Sciatic nerve (tissue), 2 donors: ENCODE data around the gene PIGU. TPM values are rescaled to one million over a fixed set of nuclear protein-coding genes. Genes with fewer than 3 reads are reported as not detected.

Experiments used
- ATAC-seq: fragments of 200-7000 bp; cut with Tn5 transposase; one replicate; pipeline ENCODE4 v1.9.1; 2020; ENCODE audit warnings: mild to moderate bottlenecking, moderate library complexity
- DNase-seq: peaks from one replicate; pipeline ENCODE4 v3.0.0-alpha.2; 2020; ENCODE audit warnings: low spot score
- intact Hi-C: fragments of 100-400 bp; cut with DNase I; formaldehyde crosslinking; loops from one replicate; pipeline ENCODE4 v1.14.2; 2022
- total RNA-seq: library from RNA; stranded (reverse); fragmentation: NEBNext Ultra II Directional; extraction: Animal tissue kit (Norgen Biotek cat#: 25700); gene quantifications from one replicate; pipeline ENCODE4 v1.2.1, GENCODE V29; 2021
- donor health status: DM: no; HTN: no; CAD: no.
- donor health status: DM: no; HTN: no; CAD: no.

Gene PIGU
- total RNA-seq, 1 donor from 2014 or later: 28.2 TPM

DNA sequence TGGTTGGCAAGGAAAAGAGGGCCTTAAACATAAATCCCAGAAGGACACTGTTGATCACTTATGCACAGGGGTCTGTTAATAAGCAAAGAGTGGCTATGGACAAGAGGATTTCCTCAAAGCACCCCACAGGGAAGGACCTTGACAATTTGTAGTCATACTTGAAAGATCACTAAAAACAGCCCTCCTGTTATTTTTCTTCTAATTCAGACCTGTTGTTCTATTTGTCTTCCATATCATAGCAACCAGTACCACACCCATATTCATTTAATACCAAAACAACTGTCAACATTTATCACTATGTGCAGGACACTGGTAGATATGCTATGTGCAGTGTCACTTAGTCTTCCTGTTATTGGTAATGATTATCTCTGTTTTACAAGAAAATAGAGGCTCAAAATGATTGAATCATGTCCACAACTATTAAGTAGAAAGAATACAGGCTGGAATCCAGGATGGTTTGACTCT is 163.9 kb downstream of the PIGU start:
- ATAC-seq (no peak), DNase-seq (no peak)
- intact Hi-C loops: no loop called here

DNA sequence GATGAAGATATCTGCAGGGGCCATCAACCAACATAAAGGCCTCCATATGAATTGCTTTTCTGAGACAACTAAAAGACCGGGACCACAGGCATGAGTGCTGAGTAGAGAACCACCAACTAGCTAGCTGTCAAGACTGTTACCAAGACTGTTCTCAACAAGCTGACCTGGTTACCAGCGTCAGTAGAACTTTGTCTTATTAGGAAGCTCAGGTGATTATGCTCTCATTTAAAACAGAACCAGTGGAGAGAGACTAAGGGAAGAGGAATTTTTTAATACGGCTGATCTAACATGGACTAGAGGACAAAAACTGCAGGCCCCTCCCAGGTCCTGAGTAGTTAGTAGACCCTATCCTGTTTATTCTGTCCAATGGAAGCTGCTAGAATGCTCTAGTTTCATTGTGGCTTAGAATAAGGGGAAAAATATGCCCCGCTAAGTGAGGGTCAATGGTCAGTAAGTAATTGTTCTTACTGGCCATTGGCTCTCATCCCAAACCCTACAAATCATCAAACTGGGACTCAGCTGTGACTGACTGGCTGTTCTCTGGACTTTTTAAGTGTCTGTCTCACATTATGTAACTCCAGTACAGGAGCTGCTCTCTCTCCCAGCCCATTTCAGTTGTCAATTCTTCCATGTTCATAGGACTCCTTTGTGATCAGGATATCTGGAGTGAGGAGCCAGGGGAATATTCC is 164.5 kb downstream of the PIGU start:
- intact Hi-C loops: no loop called here
- DNase-seq: no peak
- no peak for ATAC-seq

DNA sequence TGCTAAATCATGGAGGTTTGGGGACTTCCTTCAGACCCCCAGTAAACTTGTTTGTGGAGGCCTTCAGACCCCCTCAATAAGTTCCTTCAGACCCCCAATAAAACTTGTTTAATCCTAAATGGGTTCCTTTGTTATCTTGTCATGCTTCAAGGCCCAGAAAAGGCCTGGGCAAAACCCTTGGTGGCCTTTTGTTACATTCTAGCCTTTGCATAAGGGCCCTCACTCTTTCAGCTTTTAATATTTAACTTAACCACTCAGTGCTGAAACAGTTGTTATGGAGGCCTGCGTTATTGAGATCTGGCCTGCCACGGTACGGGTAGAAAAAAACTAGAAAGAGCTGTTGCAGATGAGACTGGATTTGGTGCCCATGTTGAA is 165.0 kb downstream of the PIGU start:
- DNase-seq (no peak), ATAC-seq (no peak)
- intact Hi-C loops: no loop called here

DNA sequence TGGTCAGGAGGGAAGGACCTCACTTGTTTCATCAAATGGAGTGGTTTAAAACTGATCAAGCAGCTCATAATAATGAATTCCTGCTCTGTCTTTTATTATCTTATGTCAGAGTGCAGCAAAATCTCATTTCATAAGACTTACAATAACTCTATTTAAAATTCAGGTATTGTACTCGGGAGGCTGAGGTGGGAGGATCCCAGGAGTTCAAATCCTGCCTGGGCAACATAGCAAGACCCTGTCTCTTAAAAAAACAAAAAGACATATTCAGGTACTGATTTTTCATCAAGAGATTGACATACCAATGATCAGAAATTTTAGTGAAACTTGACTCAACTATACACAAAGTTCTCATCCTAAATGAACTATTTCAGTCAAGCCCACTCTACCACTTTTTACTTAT is 166.3 kb downstream of the PIGU start:
- DNase-seq (no peak), ATAC-seq (no peak)
- intact Hi-C loops: no loop called here

Other genes with a start within 250 kb of the PIGU start
- 247 TPM for gene DYNLRB1, start 160.7 kb downstream of the PIGU start, total RNA-seq
- gene MAP1LC3A, start 118.4 kb downstream of the PIGU start, total RNA-seq: 72.1 TPM
- gene TP53INP2, start 27.3 kb upstream of the PIGU start, total RNA-seq: 36.9 TPM
- 30.2 TPM for gene NCOA6, start 148.6 kb upstream of the PIGU start, total RNA-seq
- 27.0 TPM for gene GGT7, start 195.8 kb upstream of the PIGU start, total RNA-seq
- gene ACSS2, start 199.5 kb upstream of the PIGU start, total RNA-seq: 103 TPM